Heart left ventricle (tissue), 16 donors: ENCODE results near the gene DCHS2. TPM values are rescaled to one million over a fixed set of nuclear protein-coding genes. Genes with fewer than 3 reads are reported as not detected.

Experiments used
- ATAC-seq, 4 donors: fragments of 200-7000 bp; cut with Tn5 transposase; one replicate each; pipeline ENCODE4 v1.9.1; 2020 to 2022; ENCODE audit warnings: moderate library complexity in 4 of 4, mild to moderate bottlenecking in 3 of 4, moderate number of reproducible peaks in 1 of 4
- DNase-seq, 5 donors: peaks; one replicate each; pipeline ENCODE4 v3.0.0-alpha.2; 2020
- H3K27ac ChIP-seq, 12 donors: fragments of 200-600 bp; sonication (generic) in 4 of 12; one replicate each; pipeline versions ENCODE4 v1.5.0 to v1.8.0; 2016 to 2022; ENCODE audit warnings: mild to moderate bottlenecking in 2 of 12
- H3K27me3 ChIP-seq, 9 donors: fragments of 200-600 bp; sonication (generic) in 2 of 9; one replicate each; pipeline versions ENCODE4 v1.5.1 to v1.8.0; 2016 to 2022; ENCODE audit warnings: mild to moderate bottlenecking in 3 of 9
- H3K36me3 ChIP-seq, 9 donors: fragments of 200-600 bp; sonication (generic) in 2 of 9; one replicate each; pipeline versions ENCODE4 v1.5.0 to v1.8.0; 2018 to 2022; ENCODE audit warnings: mild to moderate bottlenecking in 2 of 9
- H3K4me1 ChIP-seq, 12 donors: fragments of 200-600 bp; sonication (generic) in 4 of 12; one replicate each; pipeline versions ENCODE4 v1.5.0 to v1.8.0; 2016 to 2022; ENCODE audit warnings: mild to moderate bottlenecking in 3 of 12
- H3K4me3 ChIP-seq, 12 donors: fragments of 200-600 bp; sonication (generic) in 4 of 12; one replicate each; pipeline versions ENCODE4 v1.5.0 to v1.8.0; 2017 to 2022; ENCODE audit warnings: mild to moderate bottlenecking in 9 of 12, moderate library complexity in 4 of 12
- H3K9me3 ChIP-seq, 12 donors: fragments of 200-600 bp; sonication (generic) in 4 of 12; one replicate each; pipeline versions ENCODE4 v1.5.0 to v1.8.0; 2016 to 2022; ENCODE audit warnings: mild to moderate bottlenecking in 1 of 12
- CTCF ChIP-seq, 12 donors: fragments of 200-600 bp; sonication (generic) in 4 of 12; IDR thresholded peaks; one replicate each; pipeline versions ENCODE4 v1.5.0 to v1.8.0; 2018 to 2022; ENCODE audit warnings: antibody characterized with exemption in 12 of 12, mild to moderate bottlenecking in 5 of 12
- POLR2A ChIP-seq, 2 donors: fragments of 450-650 bp; IDR thresholded peaks; one replicate each; pipeline ENCODE4 v1.6.1; 2017; ENCODE audit warnings: antibody characterized with exemption in 2 of 2, mild to moderate bottlenecking in 2 of 2, moderate library complexity in 2 of 2
- WGBS, 4 donors: extraction: QIAGEN DNeasy Blood & Tissue Kit in 2 of 4; methylation state at CpG; one replicate each; pipeline versions ENCODE4 v1.1.5 to v1.1.7; 2013 to 2018; 5-methylcytosine and 5-hydroxymethylcytosine counted together
- intact Hi-C, 10 donors: fragments of 100-400 bp; cut with DNase I; formaldehyde crosslinking; loops; one replicate each; pipeline versions ENCODE4 v1.11.1 to v1.14.2; 2022
- polyA plus RNA-seq, 2 donors: library from polyadenylated mRNA; stranded (reverse); fragments of 200-250 nt; gene quantifications; one replicate each; pipeline ENCODE4 v1.2.3, GENCODE V29; 2013
- total RNA-seq, 9 donors: library from RNA; depleted of rRNA in 2 of 9; stranded (reverse); fragments of >200 nt in 2 of 9; fragmentation: NEBNext Ultra II Directional in 3 of 9; extraction: Animal tissue kit (Norgen Biotek cat#: 25700) in 3 of 9; gene quantifications; one replicate each; pipeline versions ENCODE4 v1.1.0 to v1.2.4, GENCODE V29; 2016 to 2023
- donor health status: ischemic (EF 13 %, LVEDD 7.1; RV severe dilation, severe dysfunction).
- donor health status: healthy with polysubstance abuse.
- donor health status: DM: no; HTN: yes; CAD: no.
- donor health status: DM: no; HTN: no; CAD: no.
- donor health status: ischemic (EF 25% LVEDD 6.9; RV normal size, moderate dysfunction).
- donor health status: ischemic (EF 25% LVEDD 5.7; RV mildly dilated, moderate dysfunction).
- donor health status: healthy.
- donor health status: DM: yes; HTN: yes; CAD: no.
- donor health status: ischemic (EF 35%, LVEDD 5.7; RV mildly dilated, moderate dysfunction).
- donor health status: nonischemic (EF 11% LVEDD 7.7; RV severe dilation, severe dysfunction).
- donor health status: DM: yes; HTN: yes; CAD: no.
- donor health status: PGD.
- donor health status: ischemic (EF 29% LVEDD 5.4; RV normal size, mild dysfunction).
- donor health status: nonischemic (EF 23%, LVEDD 6.1; RV moderate dilation, normal function).

DCHS2 gene
- total and polyA plus RNA-seq, 11 donors: under 0.01 to 0.49 (median 0.15) TPM; not detected in 5

DNA sequence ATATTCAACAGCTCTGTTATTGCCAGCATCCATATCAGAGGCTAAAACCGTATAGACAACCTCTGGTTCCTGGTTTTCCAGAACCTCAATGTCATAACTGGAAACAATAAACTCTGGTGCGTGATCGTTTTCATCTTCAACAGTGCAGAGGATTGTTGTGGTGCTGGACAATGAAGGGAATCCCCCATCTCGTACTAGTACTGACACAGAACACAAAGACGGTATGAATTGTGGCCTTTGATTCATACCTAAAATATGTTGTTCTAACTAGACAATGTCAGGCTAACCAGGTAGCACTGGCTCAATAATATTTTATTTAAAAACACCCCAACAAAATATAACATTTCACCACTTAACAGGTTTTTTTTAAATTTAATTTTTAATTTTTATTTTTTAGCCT, 186.9 kb downstream of the DCHS2 start:
- Histone ChIP-seq H3K9me3 (no peaks in the 10 kb centered on the region), H3K4me3 (no peak overlapping the region), H3K27ac (no peak overlapping the region), H3K27me3 (no peaks in the 10 kb centered on the region), H3K36me3 (no peaks in the 10 kb centered on the region), H3K4me1 (no peaks in the 10 kb centered on the region)
- WGBS, 4 donors: 73 to 86% (median 79%) methylated on average over 5 of the region's 5 CpGs
- TF ChIP-seq CTCF (IDR thresholded peaks at IDR 0.05): no peak
- TF ChIP-seq POLR2A (IDR thresholded peaks at IDR 0.05): no peak
- DNase-seq (no peak), ATAC-seq (no peak)
- intact Hi-C loops: loop anchor here in 1 of 10 donors (10.0 kb wide), 1 partner anchor 520 kb away; the partner anchor contains the start of gene SFRP2

- no peak for ATAC-seq
- WGBS, 4 donors: 63 to 70% (median 68%) methylated on average over 4 of the region's 4 CpGs
Measured at GRCh38 chr4:154294652-154295350, 196.8 kb downstream of the DCHS2 start.

GRCh38 chr4:154293427-154293826, 198.2 kb downstream of the DCHS2 start:
- H3K36me3 ChIP-seq: no peaks in the 10 kb centered on the region
- no peak overlapping the region for H3K4me3 ChIP-seq
- no peak for DNase-seq
- intact Hi-C loops: no loop called here
- H3K27ac ChIP-seq: no peak overlapping the region
- no peaks in the 10 kb centered on the region for H3K4me1 ChIP-seq
- H3K27me3 ChIP-seq: no peaks in the 10 kb centered on the region
- 76 to 78% (median 76%) methylated on average over 9 of the region's 9 CpGs for WGBS, 4 donors
- no peak for TF ChIP-seq CTCF (IDR thresholded peaks at IDR 0.05)
- no peak for TF ChIP-seq POLR2A (IDR thresholded peaks at IDR 0.05)
- no peak for ATAC-seq
- peaks cover 0 to 14% (median 0%) of the 10 kb centered on the region in 12 donors for H3K9me3 ChIP-seq

More at GRCh38 chr4:154294652-154295350, 196.8 kb downstream of the DCHS2 start:
- TF ChIP-seq POLR2A (IDR thresholded peaks at IDR 0.05): no peak
- no peak for TF ChIP-seq CTCF (IDR thresholded peaks at IDR 0.05)
- H3K27me3 ChIP-seq: no peaks in the 10 kb centered on the region
- no peak overlapping the region for H3K27ac ChIP-seq
- H3K36me3 ChIP-seq: no peaks in the 10 kb centered on the region
- no peak for DNase-seq
- intact Hi-C loops: no loop called here
- no peaks in the 10 kb centered on the region for H3K4me1 ChIP-seq
- H3K9me3 ChIP-seq: peaks cover 0 to 9% (median 0%) of the 10 kb centered on the region in 12 donors
- H3K4me3 ChIP-seq: no peak overlapping the region

DNA sequence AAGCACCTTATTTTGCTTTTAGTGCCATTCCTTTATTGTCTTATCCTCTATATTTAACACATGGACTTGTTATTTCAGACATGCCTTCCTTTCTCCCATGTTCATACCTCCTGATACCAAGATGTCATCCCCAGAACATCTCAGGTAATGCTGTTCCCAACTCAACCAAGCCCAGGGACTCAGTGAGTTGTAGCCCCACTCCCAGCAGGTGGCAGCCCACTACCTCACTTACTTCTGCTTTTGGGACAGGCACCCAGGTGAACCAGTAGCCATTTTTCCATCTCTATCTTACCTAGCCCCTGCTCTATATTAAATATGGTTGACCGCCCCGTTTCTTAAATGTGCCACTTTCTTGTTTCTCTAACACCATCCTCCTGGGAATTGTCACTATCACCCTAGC, 199.0 kb downstream of the DCHS2 start:
- Histone ChIP-seq H3K27me3 (no peaks in the 10 kb centered on the region), H3K4me3 (no peak overlapping the region), H3K27ac (no peak overlapping the region), H3K4me1 (no peaks in the 10 kb centered on the region), H3K9me3 (peaks cover 0 to 14% (median 0%) of the 10 kb centered on the region in 12 donors), H3K36me3 (no peaks in the 10 kb centered on the region)
- DNase-seq (no peak), ATAC-seq (no peak)
- 87 to 93% (median 90%) methylated on average over 2 of the region's 2 CpGs for WGBS, 4 donors
- intact Hi-C loops: no loop called here
- no peak for TF ChIP-seq POLR2A (IDR thresholded peaks at IDR 0.05)
- TF ChIP-seq CTCF (IDR thresholded peaks at IDR 0.05): no peak
